ENCODE results near the gene COL19A1. TPM values are rescaled to one million over a fixed set of nuclear protein-coding genes. Genes with fewer than 3 reads are reported as not detected.

Gene COL19A1
- total and polyA plus RNA-seq, 9 donors, result 0.20 to 0.23 TPM; not detected in 7

GRCh38 chr6:70150521-70150920 lies 284.2 kb downstream of the COL19A1 start:
- H3K4me3 ChIP-seq, result no peak overlapping the region
- intact Hi-C loops (cut with DNase I), result no loop called here
- H3K36me3 ChIP-seq, result no peaks in the 10 kb centered on the region
- H3K9me3 ChIP-seq, result no peaks in the 10 kb centered on the region
- WGBS, 3 donors, result 52 to 60% (median 57%) methylated on average over 4 of the region's 4 CpGs
- TF ChIP-seq POLR2A (IDR thresholded peaks at IDR 0.05) (no peak), EP300 (IDR thresholded peaks at IDR 0.05) (no peak), CTCF (IDR thresholded peaks at IDR 0.05) (no peak)
- H3K27me3 ChIP-seq, result no peaks in the 10 kb centered on the region
- no peak for DNase-seq
- H3K4me1 ChIP-seq (ENCODE audit: insufficient read depth), result no peaks in the 10 kb centered on the region
- no peak overlapping the region for H3K27ac ChIP-seq

- no peaks in the 10 kb centered on the region for H3K4me1 ChIP-seq (ENCODE audit: insufficient read depth)
- H3K27me3 ChIP-seq, result no peaks in the 10 kb centered on the region
- no peaks in the 10 kb centered on the region for H3K9me3 ChIP-seq
- H3K27ac ChIP-seq, result no peak overlapping the region
- no peak overlapping the region for H3K4me3 ChIP-seq
- intact Hi-C loops (cut with DNase I), result no loop called here
- WGBS, 3 donors, result 82 to 91% (median 86%) methylated on average over 2 of the region's 2 CpGs
- TF ChIP-seq POLR2A (IDR thresholded peaks at IDR 0.05), result no peak
- TF ChIP-seq CTCF (IDR thresholded peaks at IDR 0.05), result no peak
- TF ChIP-seq EP300 (IDR thresholded peaks at IDR 0.05), result no peak
- no peaks in the 10 kb centered on the region for H3K36me3 ChIP-seq
- DNase-seq, result no peak
These were observed 285.3 kb downstream of the COL19A1 start for GRCh38 chr6:70151616-70152015.

GRCh38 chr6:70152786-70153185 lies 286.4 kb downstream of the COL19A1 start:
- 67 to 79% (median 73%) methylated on average over 6 of the region's 6 CpGs for WGBS, 3 donors
- H3K9me3 ChIP-seq, result no peaks in the 10 kb centered on the region
- intact Hi-C loops (cut with DNase I), result no loop called here

GRCh38 chr6:70157086-70157485 lies 290.7 kb downstream of the COL19A1 start:
- no peaks in the 10 kb centered on the region for H3K9me3 ChIP-seq
- intact Hi-C loops (cut with DNase I), result no loop called here
- no peak overlapping the region for H3K4me3 ChIP-seq
- no peaks in the 10 kb centered on the region for H3K27me3 ChIP-seq
- 2 to 9% (median 4%) methylated on average over 1 of the region's 1 CpG for WGBS, 3 donors
- TF ChIP-seq CTCF (IDR thresholded peaks at IDR 0.05), result no peak
- TF ChIP-seq POLR2A (IDR thresholded peaks at IDR 0.05), result no peak
- no peak for TF ChIP-seq EP300 (IDR thresholded peaks at IDR 0.05)
- H3K4me1 ChIP-seq (ENCODE audit: insufficient read depth), result no peaks in the 10 kb centered on the region
- no peaks in the 10 kb centered on the region for H3K36me3 ChIP-seq
- no peak overlapping the region for H3K27ac ChIP-seq
- DNase-seq, result no peak

More at GRCh38 chr6:70152786-70153185, 286.4 kb downstream of the COL19A1 start:
- Histone ChIP-seq H3K27ac (no peak overlapping the region), H3K36me3 (no peaks in the 10 kb centered on the region), H3K4me3 (no peak overlapping the region), H3K27me3 (no peaks in the 10 kb centered on the region), H3K4me1 (ENCODE audit: insufficient read depth) (no peaks in the 10 kb centered on the region)
- DNase-seq, result no peak
- TF ChIP-seq CTCF (IDR thresholded peaks at IDR 0.05) (no peak), EP300 (IDR thresholded peaks at IDR 0.05) (no peak), POLR2A (IDR thresholded peaks at IDR 0.05) (no peak)

Data from ovary (tissue), 9 donors.